AG10803 (cell line): ENCODE data around the gene MFSD6L.

Source experiments
- DNase-seq: peaks from one replicate; pipeline ENCODE4 v3.0.0; 2010; ENCODE audit warnings: low read depth
- H3K4me3 ChIP-seq: 2 replicates; pipeline ENCODE4 v1.5.1; 2011; ENCODE audit warnings: mild to moderate bottlenecking, low read length, control low read depth
- TF ChIP-seq, protein P1 (sequence below): conservative IDR thresholded peaks from 2 replicates; pipeline ENCODE4 v1.5.1; 2011; ENCODE audit warnings: mild to moderate bottlenecking, low read length, control low read depth, inconsistent platforms

The MFSD6L gene

DNA sequence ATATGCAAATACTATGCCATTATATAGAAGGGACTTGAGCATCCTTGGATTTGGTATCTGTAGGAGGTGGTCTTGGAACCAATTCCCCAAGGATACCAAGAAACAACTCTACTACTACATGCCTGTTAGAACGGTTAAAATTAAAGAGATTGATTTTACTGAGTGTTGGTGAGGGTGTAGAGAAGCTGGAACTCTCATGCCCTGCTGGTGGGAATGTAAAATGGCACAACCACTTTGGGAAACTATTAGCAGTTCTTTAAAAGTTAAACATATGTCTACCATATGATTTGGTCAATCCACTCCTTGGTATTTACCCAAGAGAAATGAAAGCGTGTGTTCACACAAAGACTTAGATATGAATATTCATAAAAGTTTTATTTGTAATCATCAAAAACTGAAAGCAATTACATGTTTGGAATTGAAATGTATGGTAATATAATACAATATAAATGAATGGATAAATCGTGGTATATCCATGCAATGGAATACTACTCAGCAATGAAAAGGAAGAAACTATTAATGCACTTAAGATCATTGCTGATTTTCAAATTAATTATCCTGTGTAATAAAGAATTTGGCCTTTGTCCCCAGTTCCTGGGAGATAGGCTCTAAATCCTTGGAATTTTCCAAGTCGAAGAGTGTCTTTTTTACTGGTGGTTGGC, 7.8 kb downstream of the MFSD6L start:
- TF ChIP-seq, protein P1, sequence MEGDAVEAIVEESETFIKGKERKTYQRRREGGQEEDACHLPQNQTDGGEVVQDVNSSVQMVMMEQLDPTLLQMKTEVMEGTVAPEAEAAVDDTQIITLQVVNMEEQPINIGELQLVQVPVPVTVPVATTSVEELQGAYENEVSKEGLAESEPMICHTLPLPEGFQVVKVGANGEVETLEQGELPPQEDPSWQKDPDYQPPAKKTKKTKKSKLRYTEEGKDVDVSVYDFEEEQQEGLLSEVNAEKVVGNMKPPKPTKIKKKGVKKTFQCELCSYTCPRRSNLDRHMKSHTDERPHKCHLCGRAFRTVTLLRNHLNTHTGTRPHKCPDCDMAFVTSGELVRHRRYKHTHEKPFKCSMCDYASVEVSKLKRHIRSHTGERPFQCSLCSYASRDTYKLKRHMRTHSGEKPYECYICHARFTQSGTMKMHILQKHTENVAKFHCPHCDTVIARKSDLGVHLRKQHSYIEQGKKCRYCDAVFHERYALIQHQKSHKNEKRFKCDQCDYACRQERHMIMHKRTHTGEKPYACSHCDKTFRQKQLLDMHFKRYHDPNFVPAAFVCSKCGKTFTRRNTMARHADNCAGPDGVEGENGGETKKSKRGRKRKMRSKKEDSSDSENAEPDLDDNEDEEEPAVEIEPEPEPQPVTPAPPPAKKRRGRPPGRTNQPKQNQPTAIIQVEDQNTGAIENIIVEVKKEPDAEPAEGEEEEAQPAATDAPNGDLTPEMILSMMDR, result peak; percentile 19
- H3K4me3 ChIP-seq, result no peak overlapping the region
- no peak for DNase-seq

DNA sequence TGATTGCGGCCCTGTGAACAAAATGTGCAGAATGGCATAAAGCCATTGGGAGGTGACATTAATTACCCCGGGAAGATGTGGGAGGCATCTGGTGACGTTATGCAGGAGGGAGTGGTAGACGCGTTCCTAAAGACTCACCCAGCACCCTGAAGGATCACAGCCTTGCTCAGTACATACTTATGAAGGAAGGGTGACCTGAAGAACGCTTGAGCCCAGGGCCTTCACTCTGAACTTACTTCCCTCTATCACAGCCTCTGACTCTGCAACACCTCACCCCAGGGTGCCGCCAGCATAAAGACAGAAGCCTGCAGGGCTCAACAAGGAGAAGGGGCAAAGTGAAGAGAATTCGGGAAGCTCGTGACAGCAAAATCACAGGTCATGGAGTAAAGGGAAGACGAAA, 9.4 kb downstream of the MFSD6L start:
- TF ChIP-seq, protein P1, result no peak
- DNase-seq, result no peak
- H3K4me3 ChIP-seq, result no peak overlapping the region

- DNase-seq, result no peak
- no peak overlapping the region for H3K4me3 ChIP-seq
- TF ChIP-seq, protein P1, result no peak
Measured at GRCh38 chr17:8788998-8789397, 10.2 kb downstream of the MFSD6L start.

DNA sequence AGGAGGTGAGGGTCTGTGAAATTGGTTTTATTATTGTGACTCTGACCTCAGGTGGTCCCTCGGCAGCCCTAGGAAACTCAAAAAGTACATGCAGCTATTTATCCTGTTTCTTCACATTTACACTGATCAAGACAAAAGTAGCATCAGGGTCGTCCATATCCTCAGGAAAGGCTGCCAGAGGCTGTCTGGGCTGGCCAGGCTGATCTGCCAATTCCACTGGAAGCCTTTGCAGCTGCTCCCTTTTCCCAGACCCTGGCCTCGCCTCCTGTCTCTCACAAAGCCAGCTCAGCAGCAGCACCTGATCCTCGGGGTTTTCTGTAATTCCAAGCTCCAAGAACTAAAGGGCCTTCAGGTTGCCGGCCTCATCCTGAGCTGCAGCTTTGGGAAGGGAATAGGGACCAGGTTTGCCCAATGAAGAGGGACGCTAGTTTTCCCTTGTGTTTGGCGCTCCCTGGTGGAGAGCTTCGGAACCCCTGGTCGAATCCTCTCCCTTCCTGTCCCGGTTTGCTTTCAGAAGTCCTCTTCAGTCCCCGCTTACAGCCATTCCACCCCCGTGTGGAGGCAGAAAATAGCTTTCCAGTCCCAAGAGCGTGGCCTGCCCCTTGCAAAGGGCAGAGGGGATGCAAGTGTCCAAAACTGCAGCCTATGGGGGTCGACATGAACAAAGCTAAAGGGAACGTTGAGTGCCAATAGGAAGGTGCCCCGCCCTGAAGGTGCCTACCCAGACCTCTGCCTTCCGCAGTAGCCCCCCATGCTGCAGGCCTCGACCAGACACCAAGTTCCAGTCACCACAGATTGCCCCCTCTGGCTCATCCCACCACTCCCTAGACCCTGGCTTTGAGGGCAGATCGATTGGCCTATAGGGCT, 13.4 kb downstream of the MFSD6L start:
- TF ChIP-seq, protein P1, result peak; percentile 91
- DNase-seq, result peak; percentile 56
- no peak overlapping the region for H3K4me3 ChIP-seq

GRCh38 chr17:8782176-8782575, 17.0 kb downstream of the MFSD6L start:
- H3K4me3 ChIP-seq, result no peak overlapping the region
- no peak for DNase-seq
- TF ChIP-seq, protein P1, result no peak

GRCh38 chr17:8781776-8782175, 17.4 kb downstream of the MFSD6L start:
- TF ChIP-seq, protein P1, result no peak
- no peak for DNase-seq
- H3K4me3 ChIP-seq, result no peak overlapping the region

DNA sequence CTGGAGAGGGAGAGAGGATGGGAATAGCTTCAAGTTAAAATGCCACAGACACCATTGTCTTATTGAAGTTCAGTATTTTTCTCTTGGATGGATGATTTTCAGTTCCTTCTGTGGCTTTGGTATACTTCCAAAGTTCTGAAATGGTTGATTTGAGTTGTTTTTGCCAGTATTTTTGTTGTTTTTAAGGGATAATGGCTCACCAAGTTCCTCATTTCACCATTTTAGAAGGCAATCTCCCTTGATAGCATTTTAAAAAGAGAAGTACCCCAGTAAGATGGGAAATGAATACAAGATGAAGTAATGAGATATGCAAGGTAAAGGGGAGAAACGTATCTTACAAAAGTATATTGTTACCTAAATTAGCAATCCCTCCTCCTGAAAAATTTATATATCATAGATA, 22.3 kb downstream of the MFSD6L start:
- TF ChIP-seq, protein P1, result no peak
- no peak for DNase-seq
- no peak overlapping the region for H3K4me3 ChIP-seq
